Skin of body (tissue), 2 donors: ENCODE measurements around the gene NEDD4. TPM values are rescaled to one million over a fixed set of nuclear protein-coding genes. Genes with fewer than 3 reads are reported as not detected.
"Not testable (repeated sequence)": the region's sequence is repeated elsewhere in the genome, so short reads cannot be mapped to it uniquely, and the experiment has no call there.

Experiments used
- DNase-seq: peaks from one replicate; lab custom pipeline; 2025; lab: John Stamatoyannopoulos, UW
- total RNA-seq: library from RNA; depleted of rRNA; stranded (reverse); fragments of >200 nt; gene quantifications from one replicate; pipeline ENCODE4 v1.2.3, GENCODE V29; 2014

Gene NEDD4
- total RNA-seq, 1 donor from 2014 or later: 23.2 TPM

DNA sequence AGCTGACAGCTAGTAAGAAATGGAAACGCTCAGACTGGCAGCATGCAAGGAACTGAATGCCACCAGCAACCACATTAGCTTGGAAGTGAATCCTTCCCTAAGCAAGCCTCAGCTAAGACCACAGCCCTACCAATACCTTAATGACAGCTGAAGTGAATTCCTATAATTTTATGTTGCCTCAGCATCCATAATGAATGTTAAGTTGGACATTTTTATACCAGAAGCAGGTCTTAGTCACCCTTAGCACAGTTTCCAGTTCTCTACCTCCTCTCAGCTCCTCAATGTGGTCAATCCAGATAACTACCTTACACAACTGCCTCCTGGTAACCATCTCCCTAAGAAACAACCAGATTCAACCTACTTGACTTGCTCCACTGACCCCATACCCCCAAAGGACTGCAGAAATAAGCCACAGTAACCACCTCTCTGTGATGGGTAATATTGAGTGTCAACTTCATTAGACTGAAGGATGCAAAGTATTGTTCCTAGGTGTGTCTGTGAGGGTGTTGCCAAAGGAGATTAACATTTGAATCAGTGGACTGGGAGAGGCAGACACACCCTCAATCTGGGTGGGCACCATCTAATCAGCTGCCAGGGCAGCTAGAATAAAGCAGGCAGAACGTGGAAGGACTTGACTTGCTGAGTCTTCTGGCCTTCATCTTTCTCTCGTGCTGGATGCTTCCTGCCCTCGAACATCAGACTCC is 33.5 kb downstream of the NEDD4 start:
- DNase-seq: no peak

DNA sequence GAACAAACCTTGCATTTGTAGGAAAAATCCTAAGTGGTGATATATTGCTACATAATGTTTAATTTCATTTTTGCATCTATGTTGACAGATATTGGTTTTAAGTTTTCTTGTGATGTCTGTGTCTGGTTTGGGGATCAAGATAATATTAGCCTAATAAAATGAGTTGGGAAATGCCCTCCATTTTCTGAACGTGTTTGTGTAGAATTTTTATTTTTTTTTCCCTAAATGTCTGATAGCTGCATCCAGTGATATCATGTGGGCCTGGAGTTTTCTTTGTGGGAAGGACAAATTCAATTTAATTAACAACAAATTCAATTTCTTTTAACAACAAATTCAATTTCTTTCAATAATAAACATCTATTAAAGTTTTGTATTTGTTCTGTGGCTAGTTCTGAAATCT is 35.1 kb downstream of the NEDD4 start:
- no peak for DNase-seq

DNA sequence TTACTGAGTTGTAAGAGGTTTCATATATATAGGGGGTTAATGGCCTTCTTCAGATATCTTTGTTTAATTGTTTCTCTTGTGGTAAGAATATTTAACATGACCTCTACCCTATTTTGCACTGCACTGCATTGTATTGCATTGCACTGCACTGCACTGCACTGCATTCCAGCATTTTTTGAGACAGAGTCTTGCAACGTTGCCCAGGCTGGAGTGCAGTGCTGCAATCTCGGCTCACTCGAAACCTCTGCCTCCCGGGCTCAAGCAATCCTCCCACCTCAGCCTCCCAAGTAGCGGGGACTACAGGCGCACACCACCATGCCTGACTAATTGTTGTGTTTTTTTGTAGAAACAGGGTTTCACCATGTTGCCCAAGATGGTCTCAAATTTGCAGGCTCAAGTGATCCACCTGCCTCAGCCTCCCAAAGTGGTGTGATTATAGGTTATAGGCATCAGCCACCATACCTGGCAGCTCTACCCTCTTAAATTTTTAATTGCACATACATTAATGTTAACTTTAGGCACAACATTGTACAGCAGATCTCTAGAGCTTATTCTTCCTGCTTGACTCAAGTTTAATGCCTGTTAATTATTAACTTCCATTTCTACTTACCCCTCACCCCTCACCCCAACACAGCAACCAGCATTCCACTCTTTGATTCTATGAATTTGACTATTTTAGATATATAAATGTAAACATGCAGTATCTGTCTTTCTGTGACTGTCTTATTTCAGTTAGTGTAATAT is 38.4 kb downstream of the NEDD4 start:
- no peak for DNase-seq

DNA sequence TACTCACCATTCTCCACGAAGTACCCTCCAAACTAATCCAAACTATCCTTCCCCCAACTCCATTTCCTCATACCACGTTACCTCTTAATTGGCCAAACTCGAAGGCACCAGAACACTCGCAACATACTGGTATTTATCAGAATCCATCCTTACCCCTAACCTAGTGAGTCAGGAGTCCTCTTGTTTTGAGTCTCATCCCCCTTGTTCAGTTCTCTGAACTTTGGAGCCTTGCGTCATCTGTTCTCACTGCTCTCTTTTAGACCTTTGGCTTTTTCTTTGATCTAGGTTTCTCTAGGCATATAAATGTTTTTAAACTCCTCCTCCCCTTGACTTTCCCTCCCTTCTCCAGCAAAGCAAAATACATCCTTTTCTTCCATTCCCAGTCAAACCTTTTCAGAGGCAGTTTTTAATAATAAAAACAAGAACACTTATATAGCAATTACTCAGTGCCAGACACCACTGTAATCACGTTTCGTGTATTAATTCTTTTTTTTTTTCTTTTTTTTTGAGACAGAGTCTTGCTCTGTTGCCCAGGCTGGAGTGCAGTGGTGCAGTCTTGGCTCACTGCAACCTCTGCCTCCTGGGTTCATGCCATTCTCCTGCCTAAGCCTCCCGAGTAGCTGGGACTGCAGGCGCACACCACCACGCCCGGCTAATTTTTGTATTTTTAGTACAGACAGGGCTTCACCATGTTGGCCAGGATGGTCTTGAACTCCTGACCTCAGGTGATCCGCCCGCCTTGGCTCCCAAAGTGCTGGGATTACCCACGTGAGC is 40.7 kb downstream of the NEDD4 start:
- DNase-seq: not testable (repeated sequence)

DNA sequence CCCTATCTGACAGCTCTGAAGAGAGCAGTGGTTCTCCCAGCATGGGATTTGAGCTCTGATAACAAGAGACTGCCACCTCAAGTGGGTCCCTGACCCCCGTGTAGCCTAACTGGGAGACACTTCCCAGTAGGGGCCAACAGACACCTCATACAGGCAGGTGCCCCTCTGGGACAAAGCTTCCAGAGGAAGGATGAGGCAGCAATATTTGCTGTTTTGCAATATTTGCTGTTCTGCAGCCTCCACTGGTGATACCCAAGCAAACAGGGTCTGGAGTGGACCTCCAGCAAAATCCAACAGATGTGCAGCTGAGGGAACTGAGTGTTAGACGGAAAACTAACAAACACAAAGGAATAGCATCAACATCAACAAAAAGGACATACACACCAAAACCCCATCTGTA is 48.8 kb downstream of the NEDD4 start:
- DNase-seq: not testable (repeated sequence)

DNA sequence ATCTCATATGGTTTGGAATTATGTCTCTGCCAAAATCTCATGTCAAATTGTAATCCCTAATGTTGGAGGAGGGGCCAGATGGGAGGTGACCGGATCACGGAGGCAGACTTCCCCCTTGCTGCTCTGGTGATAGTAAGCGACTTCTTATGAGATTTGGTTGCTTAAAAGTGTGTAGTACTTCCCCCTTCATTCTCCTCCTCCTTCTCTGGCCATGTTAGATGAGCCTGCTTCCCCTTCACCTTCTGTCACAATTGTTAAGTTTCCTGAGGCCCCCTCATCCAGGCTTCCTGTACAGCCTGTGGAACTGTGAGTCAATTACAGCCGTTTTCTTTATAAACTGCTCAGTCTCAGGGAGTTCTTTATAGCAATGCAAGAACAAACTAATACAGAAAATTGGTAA is 51.1 kb downstream of the NEDD4 start:
- no peak for DNase-seq

DNA sequence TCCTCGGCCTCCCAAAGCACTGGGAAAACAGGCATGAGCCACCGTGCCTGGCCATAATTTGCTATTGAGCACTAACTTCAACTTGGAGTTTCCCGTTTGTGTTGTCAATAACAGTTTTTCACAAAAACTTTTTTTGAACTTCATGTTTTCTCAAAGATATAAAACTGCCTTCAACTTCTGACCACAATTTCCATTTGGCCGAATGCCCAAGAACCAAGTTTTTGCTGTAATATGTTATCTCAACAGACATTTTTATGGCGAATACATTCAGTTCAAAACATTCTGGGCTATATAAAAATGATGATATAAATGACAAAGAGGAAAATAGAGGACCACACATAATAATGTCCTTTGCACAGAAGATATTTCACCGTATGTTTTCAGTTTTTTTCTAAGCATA is 56.4 kb downstream of the NEDD4 start:
- no peak for DNase-seq

DNA sequence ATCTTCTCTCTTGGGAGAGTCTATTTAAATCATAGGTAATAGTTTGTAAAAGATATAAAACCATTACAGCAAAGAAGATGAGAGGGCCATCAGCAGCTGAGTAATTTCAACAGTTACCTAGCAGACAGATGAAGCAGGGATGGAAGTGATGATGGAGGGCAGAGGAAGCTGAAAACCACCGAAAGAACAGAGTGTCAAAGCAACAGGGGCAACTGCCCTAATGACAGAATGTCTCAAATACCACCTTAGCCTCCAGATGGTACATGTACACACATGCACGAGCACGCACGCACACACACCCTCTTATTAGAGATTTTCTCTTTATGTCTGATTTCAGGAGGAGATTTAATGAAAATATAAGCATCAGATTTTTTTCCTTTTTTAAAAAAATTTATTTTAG is 64.5 kb downstream of the NEDD4 start:
- no peak for DNase-seq

DNA sequence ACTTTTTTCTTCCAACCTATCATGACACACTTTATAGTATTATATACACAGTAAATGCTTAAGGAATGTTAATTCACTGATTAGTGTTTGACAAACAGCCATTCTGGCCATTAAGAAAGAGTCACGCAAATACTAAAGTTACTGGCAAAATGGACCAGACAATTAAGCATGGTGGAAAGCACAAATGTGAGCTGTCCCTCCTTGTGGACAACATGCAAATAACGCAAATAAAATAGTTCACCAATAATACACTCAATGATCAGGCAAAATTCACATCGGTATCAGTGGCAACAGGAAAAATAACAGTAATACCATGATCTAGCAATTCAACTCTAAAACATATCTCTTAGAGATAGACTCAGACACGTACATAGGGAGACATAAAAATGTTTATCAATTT is 71.7 kb downstream of the NEDD4 start:
- DNase-seq: no peak

DNA sequence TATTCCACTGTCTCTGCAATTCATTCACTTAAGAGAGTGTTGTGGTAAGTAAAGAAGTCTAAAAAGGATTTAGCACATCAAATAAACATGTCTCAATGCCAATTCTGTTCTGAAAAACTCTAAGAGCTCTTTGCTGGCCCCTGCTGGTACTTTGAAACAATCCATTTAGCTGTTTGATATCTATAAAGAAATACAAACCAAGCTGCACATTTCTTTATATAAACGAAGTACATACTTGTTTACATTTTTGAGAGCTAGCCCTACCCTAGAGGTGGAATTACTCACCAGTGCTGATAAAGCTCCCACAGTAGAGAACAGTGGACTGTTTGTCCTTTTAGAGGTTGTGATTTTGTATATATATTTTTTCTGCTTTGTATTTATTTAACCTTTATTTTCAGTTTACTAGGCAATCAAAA is 75.5 kb downstream of the NEDD4 start:
- DNase-seq: no peak

DNA sequence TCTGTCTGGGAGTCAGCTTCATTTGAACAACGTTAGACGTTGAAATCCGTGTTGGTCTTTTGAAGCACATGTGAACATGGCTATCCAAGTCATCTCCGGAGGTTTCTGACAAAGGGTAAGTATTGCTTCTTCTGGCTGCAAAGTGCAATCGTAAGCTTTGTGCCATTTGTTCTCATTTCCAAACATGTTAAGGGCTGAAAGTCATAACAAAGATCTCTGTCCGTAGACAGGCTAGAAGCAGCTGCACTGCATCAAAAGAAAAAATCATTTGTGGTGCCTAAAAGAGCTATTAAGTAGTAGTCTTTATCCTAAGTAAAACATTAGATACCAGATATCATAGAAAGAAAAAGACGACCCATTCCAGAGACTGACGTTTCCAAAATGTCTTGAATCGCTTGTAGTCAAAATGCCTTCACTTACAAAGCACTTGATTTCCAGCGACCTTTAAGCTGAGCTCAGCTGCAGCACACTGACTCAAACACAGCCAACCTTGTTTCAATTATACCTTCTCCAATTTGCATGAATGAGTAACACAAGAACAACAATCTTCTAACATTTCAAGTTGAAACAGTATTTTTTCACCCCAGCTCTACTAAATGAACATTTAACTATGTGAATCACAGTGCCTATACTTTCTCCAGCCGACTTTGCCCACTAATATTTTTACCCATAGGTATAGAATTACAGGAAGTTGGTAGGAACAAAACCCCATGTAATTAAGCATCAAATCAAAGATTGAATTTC is 76.6 kb downstream of the NEDD4 start:
- no peak for DNase-seq

DNA sequence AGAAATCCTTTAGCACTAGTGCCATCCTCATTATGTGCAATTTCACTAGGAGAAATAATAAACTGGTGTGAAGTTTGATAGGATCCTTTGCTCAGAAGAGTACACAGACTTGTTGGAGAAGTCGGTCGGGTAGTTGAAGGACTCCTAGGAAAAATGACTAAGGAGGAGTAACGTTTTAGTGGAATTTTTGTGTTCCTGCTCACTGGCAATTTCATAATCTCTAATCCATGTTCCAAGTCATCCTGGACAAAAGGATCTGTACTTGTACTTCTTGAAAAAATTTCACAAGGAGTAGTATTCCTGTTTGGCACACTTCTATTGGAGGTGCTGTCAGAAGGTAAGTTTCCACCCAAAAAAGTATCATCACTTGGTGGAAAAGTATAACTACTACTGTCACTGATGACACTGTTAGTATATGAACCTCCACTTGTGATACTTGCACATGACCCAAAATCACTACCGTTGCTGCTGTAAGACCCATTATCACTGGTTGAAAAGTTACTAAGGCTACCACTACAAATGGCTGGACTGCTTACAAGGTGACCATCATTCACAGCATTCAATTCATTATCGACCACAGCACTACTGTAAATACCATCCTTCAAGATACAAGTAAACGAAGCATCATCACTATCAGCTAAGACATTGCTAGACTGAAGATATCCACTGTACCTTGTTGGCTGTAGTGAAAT is 77.4 kb downstream of the NEDD4 start:
- DNase-seq: no peak

DNA sequence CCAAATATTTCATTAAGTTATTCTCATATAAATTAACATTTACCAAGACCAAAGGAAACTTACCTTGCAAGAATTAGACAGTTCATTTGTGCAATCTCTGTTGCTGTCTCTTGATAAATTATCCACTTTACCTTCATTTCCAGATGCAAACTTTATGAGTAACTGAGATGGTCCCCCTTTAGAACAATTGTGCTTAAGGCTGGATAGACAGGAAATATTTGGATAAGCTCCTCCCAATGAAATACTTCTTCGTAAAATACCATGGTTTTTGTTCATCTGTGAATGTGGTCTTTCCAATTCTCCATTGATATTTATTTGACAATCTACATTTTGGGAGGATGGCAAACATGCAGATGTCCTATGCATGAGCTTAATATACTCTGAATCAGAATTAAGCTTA is 78.2 kb downstream of the NEDD4 start:
- no peak for DNase-seq

DNA sequence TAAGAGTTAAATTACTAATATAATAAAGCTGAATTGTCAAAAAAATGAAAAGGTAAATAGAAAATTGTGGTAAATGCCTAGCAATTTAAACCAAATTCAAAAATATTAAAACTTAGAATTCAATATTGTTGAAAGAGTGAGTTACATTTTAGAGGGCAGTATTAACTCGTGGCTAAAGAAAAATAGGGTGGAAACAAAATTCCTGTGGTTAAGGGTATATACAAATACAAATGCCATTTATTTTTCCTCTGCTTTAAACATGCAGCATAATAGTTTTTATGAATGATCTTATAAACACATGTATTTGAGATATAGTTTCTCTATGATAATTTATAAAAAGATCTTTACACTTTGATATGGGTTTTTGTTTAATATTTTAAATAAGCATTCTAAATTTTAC is 79.0 kb downstream of the NEDD4 start:
- no peak for DNase-seq

DNA sequence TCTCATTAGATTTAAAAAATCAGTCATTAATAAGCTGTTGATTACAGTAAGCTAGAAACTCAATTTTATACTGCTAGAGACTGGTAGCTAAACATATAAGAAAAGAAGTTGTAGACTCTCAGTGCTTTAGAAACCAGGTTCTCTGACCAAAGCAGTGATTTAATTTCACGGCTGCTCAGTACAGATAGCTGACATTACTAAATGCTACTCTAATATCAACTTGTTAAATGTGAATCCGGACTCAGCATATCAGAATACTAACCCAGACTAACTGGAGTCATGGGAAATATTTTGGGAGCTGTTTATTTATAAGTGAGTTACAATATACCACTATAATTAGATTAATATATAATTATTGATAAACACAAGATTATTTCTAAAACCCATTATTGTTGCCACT is 80.4 kb downstream of the NEDD4 start:
- DNase-seq: no peak

DNA sequence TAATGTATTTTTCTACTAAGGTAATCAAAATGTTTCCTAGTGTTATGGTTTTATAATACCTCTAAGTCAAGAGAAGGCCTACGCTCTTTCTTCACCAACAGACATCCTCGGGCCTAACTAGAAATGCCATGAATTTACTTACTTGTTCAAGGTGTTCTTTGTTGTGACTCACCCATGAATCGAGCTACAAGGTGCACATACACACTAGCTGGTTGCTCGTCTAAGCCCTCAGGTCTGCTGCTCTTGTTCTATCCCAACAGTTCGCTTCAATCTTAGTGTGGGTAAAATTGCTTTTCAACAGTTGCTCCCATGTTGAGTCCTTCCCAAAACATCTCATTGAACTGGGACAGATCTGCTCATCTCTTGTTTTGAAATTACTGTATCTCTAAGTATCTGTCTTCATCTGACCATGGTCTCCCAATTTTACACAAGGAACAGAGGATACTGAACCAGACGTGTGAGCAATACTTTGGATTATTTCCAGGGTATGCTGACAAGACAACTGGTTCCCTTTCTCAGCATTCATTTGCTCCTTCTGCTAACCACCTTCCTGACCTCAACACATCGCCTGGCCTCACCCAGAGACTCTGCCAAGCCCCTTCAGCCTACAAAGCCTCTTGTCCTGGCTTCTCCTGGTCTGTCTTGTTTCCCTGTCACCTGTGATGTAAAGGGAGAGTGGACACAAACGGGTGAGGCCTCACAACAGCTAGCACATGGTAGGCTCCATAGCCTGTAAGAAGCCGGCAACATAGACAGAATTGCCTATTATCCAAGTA is 84.2 kb downstream of the NEDD4 start:
- no peak for DNase-seq

DNA sequence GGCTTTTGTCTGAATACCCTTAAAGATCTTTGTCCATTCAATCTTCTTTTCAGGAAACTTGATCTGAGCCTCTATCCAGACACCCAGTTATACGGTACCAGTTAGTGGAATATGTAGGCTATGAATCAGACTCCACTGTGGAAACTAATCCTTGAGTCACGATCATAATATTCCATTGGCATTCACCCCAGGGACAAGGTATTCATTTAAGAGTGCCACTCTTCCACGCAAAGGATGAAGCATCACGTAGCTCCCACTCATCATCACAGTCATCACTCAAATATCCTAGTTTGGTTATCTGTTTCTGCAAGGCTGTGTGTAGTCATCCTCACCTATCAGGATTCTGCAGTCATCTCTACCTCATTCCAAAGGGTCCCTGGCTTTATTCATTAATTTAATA is 85.6 kb downstream of the NEDD4 start:
- DNase-seq: no peak

DNA sequence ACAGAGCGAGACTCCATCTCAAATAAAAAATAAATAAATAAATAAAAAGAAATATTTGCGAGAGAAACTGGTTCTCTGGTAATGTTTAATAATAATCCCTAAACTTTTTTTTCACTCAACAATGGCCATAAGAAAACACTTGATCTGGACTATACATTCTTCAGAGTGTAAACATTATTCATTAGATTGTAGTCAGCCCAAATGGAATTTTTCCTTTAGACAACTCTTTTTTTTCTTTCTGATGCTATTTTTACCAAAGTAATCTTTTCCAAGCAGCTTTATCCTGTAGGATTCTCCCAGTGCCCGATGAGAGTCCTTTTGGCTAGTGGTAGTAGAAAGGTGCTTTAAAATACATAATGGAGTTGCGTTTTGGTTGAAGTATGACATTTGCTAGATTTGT is 90.4 kb downstream of the NEDD4 start:
- DNase-seq: no peak

DNA sequence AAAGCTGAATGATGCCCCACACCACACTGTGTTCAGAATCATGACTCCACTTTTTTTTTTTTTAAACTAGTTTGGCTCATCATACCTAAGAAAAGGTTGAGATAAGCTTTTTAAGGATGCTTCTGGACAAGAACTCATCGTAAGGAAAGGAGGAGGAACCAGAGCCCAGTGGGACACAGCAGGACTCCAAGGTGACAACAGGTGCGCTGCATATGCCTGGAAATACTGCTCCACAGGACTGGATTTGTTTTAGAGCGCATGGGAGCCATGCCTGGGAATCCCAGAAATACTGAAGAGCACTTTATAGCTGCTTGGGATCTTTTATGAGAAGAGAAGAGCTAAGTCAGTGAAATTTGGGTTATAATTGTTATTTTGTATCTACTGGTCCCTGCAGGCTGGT is 93.4 kb downstream of the NEDD4 start:
- DNase-seq: no peak

DNA sequence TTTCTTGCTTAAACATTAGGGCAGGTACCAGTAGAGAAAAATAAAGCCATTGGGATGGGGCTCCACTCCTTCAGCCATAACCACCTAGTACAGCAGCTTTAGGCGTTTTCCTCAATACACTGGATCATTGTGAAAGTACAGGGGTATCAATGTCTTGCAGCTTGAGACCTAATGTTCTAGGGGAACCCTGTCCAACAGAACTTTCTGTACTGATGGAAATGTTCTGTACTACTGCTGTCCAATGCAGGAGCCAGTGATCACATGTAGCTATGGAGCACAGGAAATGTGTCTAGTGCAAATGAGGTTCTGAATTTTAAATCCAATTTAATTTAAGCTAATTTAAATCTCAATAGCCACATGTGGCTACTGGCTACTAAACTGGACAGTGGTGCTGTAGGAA is 93.9 kb downstream of the NEDD4 start:
- DNase-seq: no peak
